HuH-7 (cell line): ENCODE results near the gene BPIFB6.
"Not testable (repeated sequence)": the region's sequence is repeated elsewhere in the genome, so short reads cannot be mapped to it uniquely, and the experiment has no call there.

Source experiments
- DNase-seq: peaks from one replicate; pipeline ENCODE4 v3.0.0; 2011; ENCODE audit warnings: low spot score

The BPIFB6 gene

DNA sequence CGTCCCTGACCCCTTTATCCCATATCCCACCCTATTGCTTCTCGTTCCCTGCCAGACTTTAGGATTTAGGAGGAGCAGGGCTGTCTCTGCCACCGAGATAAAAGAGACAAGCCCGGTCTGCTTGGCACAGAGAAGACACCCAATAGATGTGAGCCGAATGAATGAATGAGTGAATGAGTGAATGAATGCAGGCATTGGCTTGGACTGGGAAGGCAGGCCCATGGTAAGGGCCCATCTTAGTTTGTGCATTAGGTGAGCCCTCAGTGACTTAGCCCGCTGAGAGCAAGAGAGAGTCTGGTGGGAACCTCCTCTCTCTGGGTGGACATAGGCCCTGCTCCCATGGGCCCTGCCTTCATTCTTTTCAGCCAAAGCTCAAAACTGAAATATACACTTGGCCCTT is 879 bp upstream of the BPIFB6 start:
- DNase-seq: no peak

DNA sequence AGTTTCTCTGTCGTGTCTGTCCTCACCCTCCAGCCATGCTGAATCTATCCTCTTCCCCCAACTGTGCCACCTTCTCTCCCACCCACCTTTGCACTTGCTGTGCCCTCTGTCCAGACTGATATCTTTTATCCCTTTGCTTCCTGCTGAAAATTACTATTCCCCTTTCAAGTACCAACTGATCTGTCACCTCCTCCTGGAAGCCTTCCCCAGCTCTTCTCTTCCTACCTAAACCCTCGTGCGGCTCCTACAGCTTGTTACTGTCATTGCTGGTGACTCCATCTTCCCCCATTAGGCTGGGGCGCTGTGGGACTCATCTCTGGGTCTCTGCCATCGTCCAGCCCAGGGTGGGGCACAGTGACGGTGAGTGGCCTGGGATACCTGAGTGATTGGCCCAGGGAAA is 1.1 kb downstream of the BPIFB6 start:
- no peak for DNase-seq

DNA sequence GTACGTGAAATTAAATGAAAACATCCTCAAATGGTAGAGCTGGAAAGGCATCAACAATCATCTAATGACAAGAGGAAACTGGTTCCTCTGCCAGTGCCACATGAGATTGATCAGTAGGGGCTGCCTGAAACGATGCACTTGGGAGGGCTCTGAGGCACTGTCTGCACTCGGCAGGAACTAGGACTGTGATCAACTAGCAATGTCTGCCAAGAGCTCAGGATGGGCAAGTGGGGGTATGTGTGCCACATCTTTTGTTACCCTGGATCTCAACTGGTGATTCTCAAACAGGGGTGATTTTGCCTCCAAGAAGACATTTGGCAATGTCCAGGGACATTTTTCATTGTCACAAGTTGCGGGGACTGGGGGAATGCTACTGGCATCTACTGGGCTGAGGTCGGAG is 1.9 kb downstream of the BPIFB6 start:
- no peak for DNase-seq

DNA sequence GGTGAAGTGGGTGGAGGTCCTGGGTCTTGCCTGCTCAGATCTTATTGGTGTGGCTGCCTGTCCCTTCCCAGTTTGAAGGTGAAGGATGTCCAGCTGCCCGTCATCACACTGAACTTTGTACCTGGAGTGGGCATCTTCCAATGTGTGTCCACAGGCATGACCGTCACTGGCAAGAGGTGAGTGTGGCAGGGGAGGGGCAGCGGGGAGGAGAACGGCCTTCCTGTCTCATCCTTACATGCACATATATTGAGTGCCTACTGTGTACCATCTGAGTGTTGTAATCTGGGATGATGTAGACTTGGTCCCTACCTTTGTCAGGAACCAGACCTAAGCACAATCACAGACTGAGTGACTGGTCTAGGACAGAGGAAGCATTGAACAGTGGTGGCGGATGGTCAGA is 2.7 kb downstream of the BPIFB6 start:
- no peak for DNase-seq

DNA sequence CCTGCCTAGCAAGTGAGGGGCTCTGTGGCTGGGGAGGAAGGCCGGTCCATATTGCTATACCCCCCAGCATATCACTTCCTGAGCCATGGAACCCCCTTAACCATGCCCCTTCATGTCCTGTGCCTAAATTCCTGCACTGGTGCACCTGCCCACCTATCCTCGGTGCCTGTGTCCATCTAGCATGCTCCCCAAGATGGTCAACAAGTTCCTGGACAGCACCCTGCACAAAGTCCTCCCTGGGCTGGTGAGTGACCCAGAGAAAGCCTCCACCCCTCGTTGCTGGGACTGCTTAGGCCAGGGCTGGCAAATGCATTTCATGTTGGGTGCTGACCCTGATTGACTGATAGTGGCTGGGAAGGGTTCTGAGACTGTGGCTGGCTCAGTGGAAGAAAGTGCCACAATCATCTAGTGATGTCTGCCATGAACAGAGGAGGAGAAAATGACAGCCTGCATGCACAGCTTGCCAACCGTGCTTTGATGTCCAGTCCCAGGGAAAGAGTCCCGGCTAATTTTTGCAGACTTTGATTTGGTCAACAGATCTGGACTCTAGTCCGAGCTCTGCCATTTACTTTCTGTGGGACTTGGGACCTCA is 3.5 kb downstream of the BPIFB6 start:
- no peak for DNase-seq

DNA sequence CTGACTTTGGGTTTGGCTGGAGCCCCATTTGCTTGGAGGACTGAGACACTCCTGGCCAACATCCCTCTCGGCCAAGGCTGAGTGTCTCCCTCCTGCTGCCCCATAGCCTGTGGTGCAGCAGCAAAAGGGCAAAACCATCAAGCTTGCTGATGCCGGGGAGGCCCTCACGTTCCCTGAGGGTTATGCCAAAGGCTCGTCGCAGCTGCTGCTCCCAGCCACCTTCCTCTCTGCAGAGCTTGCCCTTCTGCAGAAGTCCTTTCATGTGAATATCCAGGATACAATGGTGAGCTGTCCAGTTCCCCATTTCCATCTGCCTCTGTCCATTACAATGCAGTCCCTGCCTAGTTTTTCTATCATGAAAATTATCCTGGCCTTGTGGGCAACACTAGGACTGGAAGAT is 6.0 kb downstream of the BPIFB6 start:
- no peak for DNase-seq

DNA sequence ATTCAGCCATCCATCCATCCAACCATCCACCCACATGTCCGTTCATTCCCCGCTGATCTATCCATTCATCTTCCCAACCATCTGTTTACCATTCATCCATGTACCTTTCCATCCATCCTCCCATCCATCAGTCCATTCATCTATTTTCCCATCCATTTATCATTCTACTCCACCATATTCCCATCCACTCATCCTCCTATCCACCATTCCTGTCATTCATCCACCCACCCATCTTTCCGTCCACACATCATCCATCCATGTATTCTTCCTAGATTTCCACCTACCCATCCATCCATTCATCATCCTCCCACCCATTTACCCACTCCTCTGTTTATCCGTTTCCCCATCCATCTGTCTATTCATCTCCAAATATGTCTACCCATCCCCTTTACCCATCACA is 6.8 kb downstream of the BPIFB6 start:
- DNase-seq: no peak

DNA sequence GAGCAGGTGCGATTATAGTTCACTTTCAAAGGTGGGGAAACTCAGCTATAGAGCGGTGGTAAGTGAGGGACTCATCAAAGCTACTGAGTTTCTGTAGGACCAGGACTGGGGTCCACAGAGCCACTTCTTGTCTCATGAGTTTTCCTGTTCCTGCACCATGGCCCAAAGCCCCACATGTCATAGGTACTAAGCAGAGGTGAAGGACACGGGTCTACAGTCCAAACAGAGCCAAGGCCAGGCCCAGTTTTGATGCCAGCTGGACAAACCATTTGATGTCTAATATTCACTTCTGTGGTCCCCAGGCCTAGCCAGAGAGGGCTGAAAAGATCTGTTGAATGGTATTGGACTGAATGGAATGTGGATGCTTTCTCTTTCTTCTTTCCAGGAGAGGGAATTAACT is 11.0 kb downstream of the BPIFB6 start:
- DNase-seq: no peak

DNA sequence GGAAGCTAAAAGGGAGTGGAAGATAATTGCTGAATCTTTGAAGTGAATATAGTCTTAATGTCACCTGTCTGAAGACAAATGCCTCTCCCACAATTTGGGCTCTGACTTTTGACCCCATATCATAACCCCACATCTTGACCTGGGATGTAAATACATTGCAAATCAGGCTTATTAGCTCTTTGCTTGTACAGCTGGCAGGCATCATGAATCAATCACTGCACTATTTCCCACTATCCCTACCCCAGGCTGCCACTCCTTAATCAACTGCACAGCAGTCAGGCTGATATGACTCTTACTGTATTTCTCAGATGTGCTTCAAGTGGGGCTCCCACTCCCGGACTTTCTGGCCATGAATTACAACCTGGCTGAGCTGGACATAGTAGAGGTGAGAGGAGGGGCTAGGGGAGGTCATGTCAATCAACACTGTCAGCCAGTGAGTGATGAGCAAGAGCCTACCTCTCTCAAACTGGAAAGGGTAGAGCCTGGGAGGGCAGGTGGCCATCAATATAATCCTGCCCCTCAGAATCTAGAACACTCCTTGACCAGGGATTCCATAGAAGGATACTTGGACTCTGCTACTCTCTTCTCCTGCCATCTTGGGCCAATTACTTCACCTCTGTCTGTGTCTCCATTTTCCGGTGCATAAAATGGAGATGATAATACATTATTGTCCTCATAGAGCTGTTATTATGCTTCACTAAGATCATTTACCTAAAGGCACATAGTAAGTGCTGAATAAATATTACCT is 11.7 kb downstream of the BPIFB6 start:
- DNase-seq: no peak

DNA sequence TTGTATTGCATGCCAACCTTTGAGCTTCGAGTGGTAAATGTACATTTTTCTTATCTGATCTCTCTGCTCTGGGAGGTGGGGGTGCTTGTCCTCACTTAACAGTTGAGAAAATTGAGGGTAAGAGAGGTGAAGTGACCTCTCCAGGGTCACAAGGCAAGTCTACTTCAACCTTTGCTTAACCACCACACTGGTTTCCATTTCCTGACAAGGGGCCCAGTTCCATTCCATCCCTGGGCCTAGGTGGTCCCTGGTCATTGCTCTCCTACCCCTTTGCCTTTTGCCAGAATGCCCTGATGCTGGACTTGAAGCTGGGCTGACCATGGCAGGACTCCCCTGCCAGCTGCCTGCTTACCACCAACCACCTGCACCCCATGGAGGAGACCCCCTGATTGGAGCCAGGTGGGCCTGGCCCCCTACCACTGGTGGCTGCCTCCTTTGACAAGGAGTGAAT is 12.3 kb downstream of the BPIFB6 start:
- DNase-seq: no peak

DNA sequence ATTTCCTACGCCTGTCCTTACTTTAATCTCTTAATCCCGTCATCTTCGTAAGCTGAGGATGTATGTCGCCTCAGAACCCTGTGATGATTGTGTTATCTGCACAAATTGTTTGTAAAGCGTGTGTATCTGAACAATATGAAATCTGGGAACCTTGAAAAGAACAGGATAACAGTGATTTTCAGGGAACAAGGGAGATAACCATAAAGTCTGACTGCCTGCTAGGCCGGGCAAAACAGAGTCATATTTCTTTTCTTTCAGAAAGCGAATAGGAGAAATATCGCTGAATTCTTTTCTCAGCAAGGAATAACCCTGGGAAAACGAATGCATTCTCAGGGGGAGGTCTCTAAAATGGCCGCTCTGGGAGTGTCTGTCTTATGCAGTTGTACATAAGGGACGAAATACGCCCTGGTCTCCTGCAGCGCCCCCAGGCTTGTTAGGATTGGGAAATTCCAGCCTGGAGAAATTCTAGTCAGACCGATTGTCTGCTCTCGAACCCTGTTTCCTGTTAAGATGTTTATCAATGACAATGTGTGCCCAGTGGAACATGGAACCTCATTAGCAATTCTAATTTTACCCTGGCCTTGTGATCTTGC is 13.8 kb downstream of the BPIFB6 start:
- not testable (repeated sequence) for DNase-seq

DNA sequence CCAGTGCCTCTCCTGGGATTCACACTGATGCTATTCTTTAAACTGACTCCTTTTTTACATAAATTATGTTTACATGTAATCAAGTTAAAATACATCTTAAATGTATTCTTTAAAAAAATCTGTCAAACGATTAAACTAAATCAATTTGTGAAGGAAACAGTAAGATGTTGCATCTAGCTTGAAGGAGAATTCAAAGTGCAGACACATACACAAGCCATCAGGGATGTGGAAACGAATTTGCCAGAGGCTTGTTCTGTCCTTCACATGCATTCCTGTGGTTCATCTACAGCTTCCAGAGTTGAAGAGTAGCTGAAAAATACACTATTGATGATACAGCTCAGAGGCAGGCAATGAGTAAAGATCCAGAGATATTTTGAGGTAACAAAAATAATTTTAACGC is 15.0 kb downstream of the BPIFB6 start:
- DNase-seq: no peak

DNA sequence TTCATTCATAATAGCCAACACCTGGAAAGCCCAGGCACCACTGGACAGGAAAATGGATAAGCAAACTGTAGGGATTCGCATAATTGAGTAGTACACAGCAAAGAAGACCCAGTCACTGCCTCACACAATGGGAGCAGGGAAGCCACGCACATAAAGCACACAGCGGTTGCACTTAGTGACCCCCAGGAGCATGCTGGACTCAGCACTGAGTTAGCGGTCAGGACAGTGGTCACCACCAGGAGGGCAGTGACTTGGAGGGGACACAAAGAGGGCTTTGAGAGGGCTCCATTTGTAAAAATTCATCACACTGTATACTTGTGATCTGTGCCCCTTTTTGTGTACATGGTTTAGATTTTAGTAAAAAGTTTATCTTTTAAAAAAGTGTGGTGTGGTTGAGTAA is 19.9 kb downstream of the BPIFB6 start:
- DNase-seq: no peak

DNA sequence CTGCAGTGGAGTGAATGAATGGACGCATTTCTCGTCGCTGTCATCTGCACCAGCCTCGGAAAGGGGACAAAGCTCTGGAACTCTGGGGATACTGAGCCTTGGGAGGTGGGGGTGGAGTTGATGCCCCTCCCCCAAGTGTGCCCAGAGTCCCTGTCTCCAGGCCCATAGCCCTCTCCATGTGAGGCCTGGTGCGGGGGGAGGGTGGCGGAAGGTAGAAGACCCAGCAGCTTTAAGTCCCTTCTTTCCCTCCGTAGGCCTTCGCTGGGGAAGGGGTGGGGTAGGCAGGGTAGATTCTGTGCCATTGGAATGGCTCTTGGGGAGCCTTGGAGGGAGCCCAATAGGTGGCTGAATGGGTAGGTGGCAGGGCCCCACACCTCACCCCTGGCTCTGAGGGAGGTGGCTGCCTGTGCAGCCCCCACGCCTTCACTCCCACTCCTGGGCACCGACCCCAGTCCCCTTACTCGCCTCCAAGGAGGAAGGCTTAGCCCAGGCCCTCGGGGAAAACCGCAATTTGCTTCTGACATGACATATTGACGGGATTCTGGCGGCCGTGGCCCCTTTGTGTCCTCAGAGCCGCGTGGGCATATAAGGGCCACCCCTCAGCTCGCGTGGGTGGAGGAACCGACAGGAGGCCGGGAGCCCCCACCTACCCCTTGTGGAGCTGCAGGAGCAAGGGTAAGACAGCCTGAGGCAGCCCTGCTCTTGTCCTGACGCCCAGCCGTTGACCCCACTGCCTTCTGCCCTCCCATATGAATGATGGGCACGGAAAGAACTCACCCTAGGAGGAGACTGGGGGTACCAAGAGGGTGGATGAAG is 22.1 kb downstream of the BPIFB6 start, which contains the start of gene BPIFB3:
BPIFB3 (plus strand) TSS at position 613 of the 816 bp plus-strand sequence. CDS start 1,533 bp downstream, outside the sequence.
- no peak for DNase-seq

DNA sequence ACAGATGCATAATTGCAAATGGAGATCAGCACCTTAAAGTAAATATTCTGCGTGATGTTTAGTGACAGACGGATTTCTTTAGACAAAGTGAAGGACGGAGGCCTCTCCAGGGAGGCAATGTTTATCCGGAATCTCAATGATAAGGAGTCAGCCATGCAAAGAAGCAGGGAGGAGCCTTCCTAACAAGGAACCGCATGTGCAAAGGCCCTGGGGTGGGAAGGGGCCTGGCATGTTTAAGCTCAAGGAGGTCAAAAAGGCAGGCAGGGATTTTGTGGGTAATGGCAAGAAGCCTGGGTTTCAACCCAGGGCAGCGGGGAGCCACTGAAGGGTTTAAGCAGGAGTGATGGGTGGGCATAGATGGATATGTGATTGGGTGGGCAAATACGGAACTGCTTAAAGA is 22.9 kb downstream of the BPIFB6 start:
- no peak for DNase-seq

DNA sequence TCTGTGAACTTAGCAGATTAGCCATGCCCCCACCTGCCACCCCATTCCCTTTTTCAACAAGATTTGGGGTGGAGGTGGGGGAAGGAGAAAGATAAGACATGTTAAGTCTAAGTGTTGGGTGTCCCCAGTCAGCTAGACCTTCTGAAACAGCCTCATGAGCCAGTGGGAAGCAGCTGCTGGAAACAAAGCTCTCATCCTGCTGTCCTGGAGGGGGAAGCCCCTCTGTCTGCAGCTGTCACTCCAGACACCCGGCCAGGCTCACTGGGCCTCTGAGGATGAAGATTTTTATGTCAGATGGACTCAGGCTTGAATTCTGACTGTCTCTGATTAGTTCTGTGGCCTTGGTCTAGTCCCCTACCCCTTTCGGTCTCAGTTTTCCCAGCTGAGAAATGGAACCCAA is 23.3 kb downstream of the BPIFB6 start:
- DNase-seq: no peak

DNA sequence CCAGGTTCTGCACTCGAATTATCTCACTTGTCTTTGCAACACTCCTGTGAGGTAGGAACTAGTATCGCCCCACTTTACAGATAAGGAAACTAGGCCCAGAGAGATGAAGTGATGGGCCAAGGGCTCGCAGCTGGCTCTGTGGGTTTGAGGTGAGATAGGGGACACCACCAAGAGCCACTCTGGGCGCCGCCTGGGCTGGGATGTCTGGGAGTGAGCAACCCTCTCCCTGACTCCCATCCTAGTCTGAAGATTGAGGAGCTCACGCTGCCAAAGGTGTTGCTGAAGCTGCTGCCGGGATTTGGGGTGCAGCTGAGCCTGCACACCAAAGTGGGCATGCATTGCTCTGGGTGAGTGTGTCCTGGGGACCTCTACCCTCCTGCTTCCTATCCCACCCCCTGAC is 27.7 kb downstream of the BPIFB6 start:
- no peak for DNase-seq

DNA sequence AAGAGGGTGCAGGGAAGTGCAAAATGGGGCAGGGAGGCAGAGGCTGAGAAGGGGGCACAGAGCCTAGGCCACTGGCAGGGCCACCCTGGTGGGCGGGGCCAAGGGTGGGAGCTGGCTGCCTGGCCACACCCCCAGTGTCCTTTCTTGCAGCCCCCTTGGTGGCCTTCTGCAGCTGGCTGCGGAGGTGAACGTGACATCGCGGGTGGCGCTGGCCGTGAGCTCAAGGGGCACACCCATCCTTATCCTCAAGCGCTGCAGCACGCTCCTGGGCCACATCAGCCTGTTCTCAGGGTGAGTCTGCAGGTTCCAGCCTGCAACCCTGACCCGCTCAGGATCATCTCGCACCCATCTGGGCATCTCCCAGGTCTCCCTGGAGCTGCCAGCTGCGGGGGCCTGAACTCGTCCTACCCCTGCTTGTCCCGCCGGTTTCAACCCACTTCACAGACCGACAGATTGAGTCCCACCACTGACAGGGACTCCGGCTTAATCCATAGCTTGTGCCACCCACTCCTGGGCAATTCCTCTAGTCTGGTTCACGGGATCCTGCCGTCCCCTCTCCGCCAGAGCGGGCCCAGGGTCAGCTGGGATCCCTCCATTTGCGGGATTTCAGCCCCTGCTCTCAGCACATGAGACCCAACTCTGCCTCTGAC is 28.4 kb downstream of the BPIFB6 start:
- DNase-seq: no peak

DNA sequence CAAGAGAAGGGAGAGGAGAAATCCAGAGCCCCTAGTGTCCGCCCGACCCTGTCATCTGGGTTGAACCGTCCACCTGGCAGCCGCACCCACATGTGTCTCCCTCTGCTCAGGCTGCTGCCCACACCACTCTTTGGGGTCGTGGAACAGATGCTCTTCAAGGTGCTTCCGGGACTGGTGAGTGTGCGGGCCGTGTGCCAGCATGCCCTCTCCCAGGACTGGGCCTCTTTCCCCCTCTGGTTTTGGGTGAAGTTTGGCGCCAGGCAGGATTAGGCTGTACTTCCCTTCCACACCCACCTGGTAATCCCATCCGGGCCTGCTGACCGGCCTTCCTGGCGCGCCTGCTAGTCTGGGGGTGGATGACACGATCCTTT is 30.2 kb downstream of the BPIFB6 start:
- no peak for DNase-seq

DNA sequence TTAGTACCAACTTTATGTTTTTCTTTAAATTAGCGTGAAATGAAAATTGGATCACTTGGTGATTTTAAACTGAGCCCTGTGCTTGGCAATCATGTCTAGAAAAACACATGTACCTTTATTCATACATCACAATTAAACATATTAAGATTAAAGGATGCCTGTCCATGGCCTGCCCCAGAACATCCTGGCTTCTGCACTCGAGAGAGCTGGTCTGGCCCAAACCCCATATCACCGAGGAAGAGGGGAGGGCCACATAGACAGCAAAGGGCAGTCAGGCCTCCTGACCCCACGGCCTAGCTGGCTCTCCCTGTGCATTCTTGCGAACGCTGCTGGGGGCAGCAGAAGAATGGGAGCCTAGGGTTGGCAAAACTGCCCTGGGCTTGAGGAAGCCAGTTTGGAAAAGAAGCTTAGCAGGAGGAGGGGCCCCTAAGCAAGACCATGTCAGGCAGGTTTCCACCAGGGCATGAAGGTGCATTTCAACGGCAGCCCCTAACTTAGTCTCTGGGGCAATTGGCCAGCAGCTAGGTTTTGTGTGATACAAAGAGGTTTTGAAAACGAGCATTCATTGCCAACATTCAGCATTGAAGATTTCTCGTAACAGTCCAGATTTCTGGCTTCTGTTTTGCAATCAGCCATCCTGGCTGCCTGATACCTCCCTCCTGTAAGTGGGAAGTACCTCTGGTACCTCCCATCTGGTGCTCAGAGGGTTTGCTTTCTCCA is 30.8 kb downstream of the BPIFB6 start:
- no peak for DNase-seq

DNA sequence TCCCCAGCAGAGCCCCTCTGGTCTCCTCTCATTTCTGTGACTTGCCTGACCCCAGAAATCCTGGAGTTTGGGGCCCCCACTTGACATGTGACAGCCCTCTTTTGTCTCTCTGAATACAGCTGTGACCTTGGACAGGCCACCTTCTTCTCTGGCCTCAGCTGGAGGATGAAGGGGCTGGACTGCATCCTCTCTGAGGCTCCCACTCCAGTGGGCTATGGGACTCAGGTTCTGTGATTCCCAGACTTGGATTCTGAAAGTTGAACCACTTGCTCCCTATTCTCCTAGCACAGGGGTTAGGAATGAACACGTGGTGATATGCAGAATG is 31.3 kb downstream of the BPIFB6 start:
- DNase-seq: no peak

DNA sequence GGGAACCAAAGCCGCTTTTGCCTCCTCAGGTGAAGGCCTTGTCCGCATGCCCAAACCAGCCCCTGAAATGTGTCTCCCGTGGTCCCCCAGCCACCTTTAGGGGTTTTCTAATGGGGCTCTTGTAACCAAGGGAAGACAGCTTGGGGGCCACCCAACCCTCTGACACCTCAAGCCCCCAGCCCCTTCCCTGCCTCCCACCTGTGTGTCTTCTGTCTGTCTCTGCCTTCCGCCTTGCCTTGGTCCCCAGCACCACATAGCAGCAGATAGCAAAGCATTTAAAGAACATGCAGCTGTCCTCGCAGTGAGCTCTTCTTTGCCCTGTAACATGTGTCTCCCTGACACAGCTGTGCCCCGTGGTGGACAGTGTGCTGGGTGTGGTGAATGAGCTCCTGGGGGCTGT is 31.8 kb downstream of the BPIFB6 start:
- no peak for DNase-seq
